CD14-positive monocyte (primary cell): Measurements from ENCODE around the gene CALML5. TPM values are rescaled to one million over a fixed set of nuclear protein-coding genes. Genes with fewer than 3 reads are reported as not detected.

Experiments used
- DNase-seq, 3 donors: peaks; one replicate each; pipeline ENCODE4 v3.0.0-alpha.2; 2011 to 2022
- H2AFZ ChIP-seq: 2 replicates; pipeline ENCODE4 v1.6.0; 2012; ENCODE audit warnings: mild to moderate bottlenecking, low read depth, low read length, inconsistent platforms; ENCODE audit not compliant: insufficient read depth, poor library complexity, severe bottlenecking
- H3K27ac ChIP-seq, 2 donors: 1 replicate in 1 of 2; 2 replicates in 1 of 2; pipeline ENCODE4 v1.5.1; 2012 to 2013; ENCODE audit warnings: low read length in 2 of 2, control low read depth in 1 of 2, inconsistent platforms in 1 of 2, low read depth in 1 of 2, mild to moderate bottlenecking in 1 of 2
- H3K27me3 ChIP-seq, 2 donors: one replicate each; pipeline versions ENCODE4 v1.6.0 to v1.6.1; 2011 to 2013; ENCODE audit warnings: low read length in 2 of 2; ENCODE audit not compliant: control insufficient read depth in 2 of 2, insufficient read depth in 2 of 2
- H3K36me3 ChIP-seq, 2 donors: replicated peaks in 1 of 2; 1 replicate in 1 of 2; 2 replicates in 1 of 2; pipeline versions ENCODE4 v1.5.1 to v1.6.1; 2012 to 2013; ENCODE audit warnings: low read length in 2 of 2, control low read depth in 1 of 2, inconsistent platforms in 1 of 2, mild to moderate bottlenecking in 1 of 2; ENCODE audit not compliant: insufficient read depth in 2 of 2, control insufficient read depth in 1 of 2
- H3K4me1 ChIP-seq, 2 donors: 1 replicate in 1 of 2; 2 replicates in 1 of 2; pipeline versions ENCODE4 v1.5.1 to v1.6.1; 2012 to 2013; ENCODE audit warnings: low read length in 2 of 2, control low read depth in 1 of 2, inconsistent platforms in 1 of 2, mild to moderate bottlenecking in 1 of 2, moderate library complexity in 1 of 2; ENCODE audit not compliant: insufficient read depth in 2 of 2, control insufficient read depth in 1 of 2
- H3K4me2 ChIP-seq: replicated peaks from 2 replicates; pipeline ENCODE3; 2012; ENCODE audit warnings: low read length, moderate library complexity, mild to moderate bottlenecking; ENCODE audit not compliant: poor library complexity, severe bottlenecking; ENCODE audit errors: extremely low read depth
- H3K4me3 ChIP-seq, 3 experiments: fragments of 200-600 bp in 1 of 3; sonication (generic) in 1 of 3; replicated peaks in 1 of 3; 1 replicate in 2 of 3; 2 replicates in 1 of 3; pipeline ENCODE4 v1.5.1; 2011 to 2013; ENCODE audit warnings: low read length in 3 of 3, mild to moderate bottlenecking in 3 of 3, control low read depth in 2 of 3, low read depth in 2 of 3, inconsistent platforms in 1 of 3, moderate library complexity in 1 of 3
- H3K79me2 ChIP-seq: 2 replicates; pipeline ENCODE4 v1.6.0; 2012; ENCODE audit warnings: mild to moderate bottlenecking, control low read depth, inconsistent platforms, low read length, moderate library complexity; ENCODE audit not compliant: insufficient read depth
- H3K9ac ChIP-seq: 2 replicates; pipeline ENCODE4 v1.6.0; 2017; ENCODE audit warnings: low read length, mild to moderate bottlenecking; ENCODE audit not compliant: insufficient read depth, poor library complexity, severe bottlenecking
- H3K9me3 ChIP-seq, 2 donors: replicated peaks in 1 of 2; 1 replicate in 1 of 2; 2 replicates in 1 of 2; pipeline versions ENCODE4 v1.5.1 to v1.6.1; 2012 to 2013; ENCODE audit warnings: low read length in 2 of 2, control low read depth in 1 of 2; ENCODE audit not compliant: control insufficient read depth in 1 of 2, insufficient read depth in 1 of 2
- H4K20me1 ChIP-seq: 2 replicates; pipeline ENCODE4 v1.6.0; 2012; ENCODE audit warnings: mild to moderate bottlenecking, low read length, control low read depth, moderate library complexity; ENCODE audit not compliant: insufficient read depth
- H3K27ac Mint-ChIP-seq, 7 donors: one replicate each; pipeline ENCODE4 v1.8.0; 2020; ENCODE audit warnings: mild to moderate bottlenecking in 7 of 7, mixed read lengths in 7 of 7, moderate library complexity in 6 of 7, inconsistent platforms in 2 of 7
- H3K27me3 Mint-ChIP-seq, 3 donors: one replicate each; pipeline ENCODE4 v1.8.0; 2021 to 2022; ENCODE audit warnings: low read depth in 3 of 3, mild to moderate bottlenecking in 3 of 3, mixed read lengths in 3 of 3, moderate library complexity in 3 of 3, inconsistent platforms in 1 of 3
- H3K36me3 Mint-ChIP-seq, 2 donors: one replicate each; pipeline ENCODE4 v1.8.0; 2020; ENCODE audit warnings: mixed read lengths in 2 of 2, inconsistent platforms in 1 of 2, mild to moderate bottlenecking in 1 of 2
- H3K4me1 Mint-ChIP-seq: one replicate; pipeline ENCODE4 v1.8.0; 2020; ENCODE audit warnings: mild to moderate bottlenecking, mixed read lengths
- H3K4me3 Mint-ChIP-seq, 2 donors: one replicate each; pipeline ENCODE4 v1.8.0; 2020; ENCODE audit warnings: mild to moderate bottlenecking in 2 of 2, mixed read lengths in 2 of 2, moderate library complexity in 1 of 2
- H3K9me3 Mint-ChIP-seq, 7 donors: one replicate each; pipeline ENCODE4 v1.8.0; 2020 to 2022; ENCODE audit warnings: mixed read lengths in 7 of 7, mild to moderate bottlenecking in 6 of 7, moderate library complexity in 6 of 7, inconsistent platforms in 2 of 7
- WGBS: methylation state at CpG from one replicate; pipeline ENCODE4 v1.1.5; 2013; ENCODE audit warnings: missing lambda C conversion rate; ENCODE audit not compliant: insufficient coverage; 5-methylcytosine and 5-hydroxymethylcytosine counted together
- intact Hi-C, 2 donors: fragments of 100-400 bp; cut with micrococcal nuclease; formaldehyde crosslinking; loops; one replicate each; pipeline versions ENCODE4 v1.15.0 to v1.15.1; 2023
- polyA plus RNA-seq, 3 donors: library from polyadenylated mRNA; depleted of rRNA in 1 of 3; unstranded in 2 of 3; stranded (reverse) in 1 of 3; fragments of 300-500 nt in 2 of 3; fragments of >200 nt in 1 of 3; fragmentation: Illumina TruSeq in 2 of 3; gene quantifications; 1 replicate in 2 of 3; 2 replicates in 1 of 3; pipeline ENCODE4 v1.2.3, GENCODE V29; 2012 to 2021
- TF ChIP-seq, protein P1 (sequence below): fragments of 200-600 bp; IDR thresholded peaks from one replicate; pipeline ENCODE4 v1.8.0; 2022; ENCODE audit warnings: antibody characterized with exemption, mild to moderate bottlenecking

Gene CALML5
- polyA plus RNA-seq, 3 donors = not detected

DNA sequence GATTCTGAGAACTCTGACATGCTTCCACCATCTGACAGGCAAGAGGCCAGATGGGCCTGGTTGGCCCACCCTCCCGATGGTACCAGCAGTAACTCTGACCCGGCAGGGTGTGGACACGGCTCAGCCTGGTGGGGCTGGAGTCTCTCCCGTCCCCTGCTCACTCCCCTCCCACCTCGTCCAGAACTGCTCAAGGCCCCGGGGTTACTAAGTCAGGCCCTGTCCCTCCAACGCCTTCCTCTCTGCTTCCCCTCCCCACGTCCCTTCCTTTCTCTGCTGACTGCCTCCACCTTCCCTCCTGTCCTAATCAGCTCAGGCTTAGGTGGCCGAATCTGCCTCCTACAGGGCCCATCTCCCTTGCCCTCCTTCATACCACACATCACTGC, 12.5 kb downstream of the CALML5 start:
- Histone ChIP-seq H3K4me3 (no peak overlapping the region), H3K36me3 (no peaks in the 10 kb centered on the region), H3K9ac (no peak overlapping the region), H3K9me3 (peaks cover 0 to 3% of the 10 kb centered on the region in 2 donors), H3K4me1 (no peaks in the 10 kb centered on the region), H3K4me2 (no peak overlapping the region), H4K20me1 (no peaks in the 10 kb centered on the region), H3K27me3 (no peaks in the 10 kb centered on the region), H2AFZ (no peak overlapping the region), H3K79me2 (no peaks in the 10 kb centered on the region), H3K27ac (no peak overlapping the region)
- intact Hi-C loops = no loop called here
- no peak overlapping the region for H3K27ac Mint-ChIP-seq
- DNase-seq = no peak
- TF ChIP-seq, protein P1, sequence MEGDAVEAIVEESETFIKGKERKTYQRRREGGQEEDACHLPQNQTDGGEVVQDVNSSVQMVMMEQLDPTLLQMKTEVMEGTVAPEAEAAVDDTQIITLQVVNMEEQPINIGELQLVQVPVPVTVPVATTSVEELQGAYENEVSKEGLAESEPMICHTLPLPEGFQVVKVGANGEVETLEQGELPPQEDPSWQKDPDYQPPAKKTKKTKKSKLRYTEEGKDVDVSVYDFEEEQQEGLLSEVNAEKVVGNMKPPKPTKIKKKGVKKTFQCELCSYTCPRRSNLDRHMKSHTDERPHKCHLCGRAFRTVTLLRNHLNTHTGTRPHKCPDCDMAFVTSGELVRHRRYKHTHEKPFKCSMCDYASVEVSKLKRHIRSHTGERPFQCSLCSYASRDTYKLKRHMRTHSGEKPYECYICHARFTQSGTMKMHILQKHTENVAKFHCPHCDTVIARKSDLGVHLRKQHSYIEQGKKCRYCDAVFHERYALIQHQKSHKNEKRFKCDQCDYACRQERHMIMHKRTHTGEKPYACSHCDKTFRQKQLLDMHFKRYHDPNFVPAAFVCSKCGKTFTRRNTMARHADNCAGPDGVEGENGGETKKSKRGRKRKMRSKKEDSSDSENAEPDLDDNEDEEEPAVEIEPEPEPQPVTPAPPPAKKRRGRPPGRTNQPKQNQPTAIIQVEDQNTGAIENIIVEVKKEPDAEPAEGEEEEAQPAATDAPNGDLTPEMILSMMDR = no peak
- H3K36me3 Mint-ChIP-seq = no peaks in the 10 kb centered on the region
- WGBS = 88% methylated on average over 9 of the region's 9 CpGs
- H3K9me3 Mint-ChIP-seq = peaks cover 0 to 6% (median 0%) of the 10 kb centered on the region in 7 donors
- H3K4me1 Mint-ChIP-seq = peaks cover 2% of the 10 kb centered on the region
- H3K4me3 Mint-ChIP-seq = no peak overlapping the region
- peaks cover 0 to 6% (median 1%) of the 10 kb centered on the region in 3 donors for H3K27me3 Mint-ChIP-seq

DNA sequence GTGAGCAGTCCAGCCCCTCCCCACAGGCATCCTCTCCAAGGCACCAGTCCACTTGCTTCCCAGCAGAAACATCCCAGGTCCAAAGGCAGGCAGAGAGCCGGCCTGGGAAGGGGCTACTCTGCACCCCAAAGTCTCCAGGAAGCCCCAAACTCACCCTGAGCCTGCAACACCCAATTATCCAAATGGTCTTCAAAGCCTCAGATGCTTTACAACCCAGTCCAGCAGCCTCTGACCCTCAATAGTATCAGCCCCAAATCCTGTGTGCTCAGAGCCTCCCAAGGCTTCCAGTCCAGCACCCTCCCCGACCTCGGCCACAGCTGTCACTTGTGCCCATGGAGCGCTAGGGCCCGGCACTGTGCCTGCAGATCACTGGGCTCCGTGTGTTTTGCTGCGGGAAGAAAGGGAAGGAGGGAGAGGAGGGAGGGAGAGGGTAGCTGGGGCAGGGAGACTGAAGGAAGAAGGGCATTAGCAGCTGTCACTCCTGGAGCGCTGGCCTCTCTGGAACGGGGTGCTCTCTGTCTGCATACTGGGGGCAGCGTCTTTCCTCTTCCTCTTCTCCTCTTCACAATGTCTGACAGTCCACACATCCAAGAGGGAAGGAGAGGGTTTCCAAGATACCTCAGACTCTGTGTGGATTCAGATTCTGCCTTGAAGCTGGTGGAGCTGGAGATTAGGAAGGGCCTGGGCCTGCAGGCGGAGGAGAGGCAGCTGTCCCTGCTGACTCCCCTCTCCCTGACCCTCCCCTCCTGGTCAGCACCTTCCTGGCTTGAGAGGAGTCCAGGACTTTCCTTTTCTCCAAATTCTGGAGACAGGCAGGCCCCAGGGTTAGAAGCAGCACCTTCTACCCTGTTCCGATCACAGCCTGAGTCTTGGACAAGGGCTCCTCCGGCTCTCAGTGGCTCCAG, 13.2 kb downstream of the CALML5 start:
- no peaks in the 10 kb centered on the region for H3K27me3 ChIP-seq
- no peak overlapping the region for H3K4me2 ChIP-seq
- no peak overlapping the region for H3K9ac ChIP-seq
- H3K4me1 ChIP-seq = no peaks in the 10 kb centered on the region
- H3K36me3 ChIP-seq = no peaks in the 10 kb centered on the region
- H3K4me3 ChIP-seq = no peak overlapping the region
- WGBS = 89% methylated on average over 9 of the region's 13 CpGs
- intact Hi-C loops = no loop called here
- H2AFZ ChIP-seq = no peak overlapping the region
- no peak for DNase-seq
- Mint-ChIP-seq H3K36me3 (no peaks in the 10 kb centered on the region), H3K27ac (no peak overlapping the region), H3K9me3 (peaks cover 0 to 2% (median 0%) of the 10 kb centered on the region in 7 donors), H3K4me3 (no peak overlapping the region), H3K4me1 (peaks cover 1% of the 10 kb centered on the region), H3K27me3 (peaks cover 0 to 6% (median 1%) of the 10 kb centered on the region in 3 donors)
- H3K79me2 ChIP-seq = no peaks in the 10 kb centered on the region
- TF ChIP-seq, protein P1 = no peak
- H3K9me3 ChIP-seq = no peaks in the 10 kb centered on the region
- H3K27ac ChIP-seq = no peak overlapping the region
- H4K20me1 ChIP-seq = no peaks in the 10 kb centered on the region
